VCaP (cell line): ENCODE measurements around the gene ABHD16B.

Source experiments
- H3K27ac ChIP-seq: fragments of 450-650 bp; 2 replicates; pipeline ENCODE4 v1.5.1; 2017
- TF ChIP-seq, protein P1 (sequence below): fragments of 450-650 bp; conservative IDR thresholded peaks from 2 replicates; pipeline ENCODE4 v1.5.1; 2017; ENCODE audit warnings: mild to moderate bottlenecking, moderate library complexity

Gene ABHD16B

DNA sequence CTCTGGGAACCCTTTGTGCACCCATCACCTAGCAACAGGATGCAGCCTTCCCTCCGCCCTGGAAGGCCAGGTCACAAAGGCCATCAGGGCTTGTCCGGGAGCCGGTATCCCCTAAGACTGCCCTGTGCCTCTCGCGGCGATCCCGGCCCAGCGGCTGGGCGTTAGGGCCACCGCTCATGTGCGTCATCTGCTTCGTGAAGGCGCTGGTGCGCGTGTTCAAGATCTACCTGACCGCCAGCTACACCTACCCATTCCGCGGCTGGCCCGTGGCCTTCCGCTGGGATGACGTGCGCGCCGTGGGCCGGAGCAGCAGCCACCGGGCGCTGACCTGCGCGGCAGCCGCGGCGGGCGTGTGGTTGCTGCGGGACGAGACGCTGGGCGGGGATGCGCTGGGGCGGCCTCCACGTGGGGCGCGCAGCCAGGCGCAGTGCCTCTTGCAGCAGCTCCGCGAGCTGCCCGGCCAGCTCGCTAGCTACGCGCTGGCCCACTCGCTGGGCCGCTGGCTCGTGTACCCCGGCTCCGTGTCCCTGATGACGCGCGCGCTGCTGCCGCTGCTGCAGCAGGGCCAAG lies at the start of gene ABHD16B:
ABHD16B (plus strand) TSS at position 134 of the 570 bp plus-strand sequence; CDS start at position 177, 43 bp downstream.
- 0 out of 2 replicates have a peak within 1 kb of the TSS, but pooled peaks have one; percentile 99 for H3K27ac ChIP-seq
- TF ChIP-seq, protein P1, sequence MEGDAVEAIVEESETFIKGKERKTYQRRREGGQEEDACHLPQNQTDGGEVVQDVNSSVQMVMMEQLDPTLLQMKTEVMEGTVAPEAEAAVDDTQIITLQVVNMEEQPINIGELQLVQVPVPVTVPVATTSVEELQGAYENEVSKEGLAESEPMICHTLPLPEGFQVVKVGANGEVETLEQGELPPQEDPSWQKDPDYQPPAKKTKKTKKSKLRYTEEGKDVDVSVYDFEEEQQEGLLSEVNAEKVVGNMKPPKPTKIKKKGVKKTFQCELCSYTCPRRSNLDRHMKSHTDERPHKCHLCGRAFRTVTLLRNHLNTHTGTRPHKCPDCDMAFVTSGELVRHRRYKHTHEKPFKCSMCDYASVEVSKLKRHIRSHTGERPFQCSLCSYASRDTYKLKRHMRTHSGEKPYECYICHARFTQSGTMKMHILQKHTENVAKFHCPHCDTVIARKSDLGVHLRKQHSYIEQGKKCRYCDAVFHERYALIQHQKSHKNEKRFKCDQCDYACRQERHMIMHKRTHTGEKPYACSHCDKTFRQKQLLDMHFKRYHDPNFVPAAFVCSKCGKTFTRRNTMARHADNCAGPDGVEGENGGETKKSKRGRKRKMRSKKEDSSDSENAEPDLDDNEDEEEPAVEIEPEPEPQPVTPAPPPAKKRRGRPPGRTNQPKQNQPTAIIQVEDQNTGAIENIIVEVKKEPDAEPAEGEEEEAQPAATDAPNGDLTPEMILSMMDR = no peak

DNA sequence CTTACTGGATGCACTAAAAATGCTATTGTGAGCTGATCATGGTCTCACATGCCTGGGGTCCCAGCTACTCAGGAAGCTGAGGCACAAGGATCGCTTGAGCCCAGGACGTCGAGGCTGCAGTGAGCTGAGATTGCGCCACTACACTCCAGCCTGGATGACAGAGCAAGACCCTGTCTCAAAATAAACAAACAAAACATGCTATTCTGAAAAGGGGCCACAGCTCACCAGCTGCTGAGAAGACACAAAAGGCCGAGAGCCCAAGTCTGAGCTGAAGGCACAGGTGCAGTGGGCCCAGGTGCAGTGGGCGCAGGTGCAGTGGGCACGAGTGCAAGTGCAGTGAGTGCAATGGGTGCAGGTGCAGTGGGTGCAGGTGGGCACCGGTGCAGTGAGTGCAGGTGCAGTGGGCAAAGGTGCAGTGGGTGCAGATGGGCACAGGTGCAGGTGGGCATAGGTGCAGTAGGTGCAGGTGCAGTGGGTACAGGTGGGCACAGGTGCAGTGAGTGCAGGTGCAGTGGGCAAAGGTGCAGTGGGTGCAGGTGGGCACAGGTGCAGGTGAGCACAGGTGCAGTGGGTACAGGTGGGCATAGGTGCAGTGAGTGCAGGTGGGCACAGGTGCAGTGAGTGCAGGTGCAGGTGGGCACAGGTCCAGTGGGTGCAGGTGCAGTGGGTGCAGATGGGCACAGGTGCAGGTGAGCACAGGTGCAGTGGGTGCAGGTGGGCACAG lies 46.2 kb upstream of the ABHD16B start:
- TF ChIP-seq, protein P1 = no peak
- no peak overlapping the region for H3K27ac ChIP-seq

- H3K27ac ChIP-seq = no peak overlapping the region
- TF ChIP-seq, protein P1 = no peak
Measured at GRCh38 chr20:63815615-63816253, 45.6 kb upstream of the ABHD16B start.

DNA sequence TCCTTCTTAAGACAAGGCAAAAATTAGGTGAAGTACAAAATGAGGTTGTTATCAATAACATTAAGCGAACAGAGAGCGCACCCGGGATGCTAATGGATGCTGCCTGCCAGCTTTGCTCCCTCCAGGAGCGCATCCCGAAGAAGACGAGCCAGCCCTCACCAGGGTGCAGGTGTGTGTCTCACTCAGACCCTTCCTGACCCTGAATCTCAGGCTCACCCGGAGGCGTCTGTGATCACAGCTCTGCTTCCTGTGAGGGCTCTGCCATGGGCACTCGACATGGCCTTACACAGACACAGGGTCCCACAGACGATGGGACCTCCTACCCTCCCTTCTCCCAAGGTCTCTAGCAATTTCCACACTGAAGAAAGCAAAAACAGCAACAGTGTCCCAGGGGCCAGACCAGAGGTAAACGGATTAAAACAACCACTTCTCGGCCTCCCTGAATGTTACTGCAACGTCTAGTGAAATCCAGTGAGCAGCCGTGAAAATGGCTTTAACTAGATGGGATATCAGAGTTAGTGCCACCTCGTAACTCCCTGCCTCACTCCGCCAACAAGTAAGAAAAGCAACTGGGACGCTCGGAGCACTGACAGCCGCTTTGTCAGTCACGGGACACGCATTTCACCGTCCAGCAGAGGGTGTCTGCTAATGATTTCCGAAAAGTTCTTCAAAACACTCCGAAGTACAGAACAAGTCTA lies 41.9 kb upstream of the ABHD16B start:
- no peak overlapping the region; the same call in 1 of the 2 replicates for H3K27ac ChIP-seq
- TF ChIP-seq, protein P1 = peak; percentile 77

DNA sequence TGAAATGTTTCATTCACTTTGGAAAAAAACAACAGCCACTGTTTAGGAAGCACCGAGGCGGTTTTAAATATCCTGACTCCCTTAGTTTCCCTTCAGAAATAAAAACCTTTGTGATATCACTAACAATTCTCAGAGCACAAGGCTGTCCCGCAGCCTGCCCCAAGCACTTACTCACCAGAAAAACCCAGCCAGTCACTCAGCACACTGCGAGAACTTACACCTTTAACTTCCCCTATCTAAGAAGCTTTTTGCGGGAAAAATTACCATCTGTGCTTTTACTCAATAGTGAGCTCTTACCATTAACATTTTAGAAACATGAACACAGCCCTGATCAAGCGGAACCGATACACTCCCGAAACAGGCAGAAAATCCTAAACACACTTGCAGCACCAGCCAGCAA lies 39.5 kb upstream of the ABHD16B start:
- H3K27ac ChIP-seq = no peak overlapping the region
- TF ChIP-seq, protein P1 = no peak

- TF ChIP-seq, protein P1 = no peak
Measured at GRCh38 chr20:63822276-63822696, 39.0 kb upstream of the ABHD16B start.

GRCh38 chr20:63823691-63824311 lies 37.5 kb upstream of the ABHD16B start:
- peak overlapping the region; percentile 40 for H3K27ac ChIP-seq
- TF ChIP-seq, protein P1 = no peak

More at GRCh38 chr20:63822276-63822696, 39.0 kb upstream of the ABHD16B start:
- H3K27ac ChIP-seq = no peak overlapping the region
